HepG2 (cell line): ENCODE data around the gene CASP1. TPM values are rescaled to one million over a fixed set of nuclear protein-coding genes. Genes with fewer than 3 reads are reported as not detected.

Experiments
- ARID3A ChIP-seq: IDR thresholded peaks from 2 replicates; pipeline ENCODE4 v1.6.1; 2012; ENCODE audit warnings: low read depth, low read length, improper control_type of control experiment
- ATF1 ChIP-seq: IDR thresholded peaks from 2 replicates; pipeline ENCODE4 v1.6.1; 2016; ENCODE audit warnings: mild to moderate bottlenecking, control low read depth
- ATF7-NPFF ChIP-seq: sonication (generic); formaldehyde crosslinking; IDR thresholded peaks from 2 replicates; pipeline ENCODE4 v1.8.1; 2023; ENCODE audit warnings: mild to moderate bottlenecking, low read depth, missing genetic modification reagents, moderate library complexity
- BRD4 ChIP-seq: sonication (generic); formaldehyde crosslinking; IDR thresholded peaks from 2 replicates; pipeline ENCODE4 v1.4.0; 2020; ENCODE audit warnings: missing genetic modification reagents
- CCDC6 ChIP-seq: sonication (generic); formaldehyde crosslinking; IDR thresholded peaks from 2 replicates; pipeline ENCODE4 v1.8.1; 2022; ENCODE audit warnings: mild to moderate bottlenecking, missing genetic modification reagents, moderate library complexity
- DNMT1 ChIP-seq: sonication (generic); formaldehyde crosslinking; IDR thresholded peaks from 2 replicates; pipeline ENCODE4 v1.5.1; 2020; ENCODE audit warnings: mild to moderate bottlenecking, missing genetic modification reagents
- ETV6 ChIP-seq: sonication (generic); formaldehyde crosslinking; conservative IDR thresholded peaks from 2 replicates; pipeline ENCODE4 v1.4.0; 2020; ENCODE audit warnings: missing genetic modification reagents
- FLYWCH1 ChIP-seq: sonication (generic); formaldehyde crosslinking; IDR thresholded peaks from 2 replicates; pipeline ENCODE4 v1.8.1; 2023; ENCODE audit warnings: mild to moderate bottlenecking, missing genetic modification reagents
- FOSL2 ChIP-seq: sonication (generic); formaldehyde crosslinking; IDR thresholded peaks from 2 replicates; pipeline ENCODE4 v1.4.0; 2020; ENCODE audit warnings: missing genetic modification reagents
- FOXC1 ChIP-seq: sonication (generic); formaldehyde crosslinking; IDR thresholded peaks from 2 replicates; pipeline ENCODE4 v1.8.0; 2022; ENCODE audit warnings: mild to moderate bottlenecking, missing genetic modification reagents, borderline replicate concordance
- FOXJ3 ChIP-seq: sonication (generic); formaldehyde crosslinking; IDR thresholded peaks from 2 replicates; pipeline ENCODE4 v1.4.0; 2020; ENCODE audit warnings: missing genetic modification reagents, mild to moderate bottlenecking, borderline replicate concordance
- HDAC2 ChIP-seq: sonication (generic); formaldehyde crosslinking; IDR thresholded peaks from 2 replicates; pipeline ENCODE4 v1.4.0; 2020; ENCODE audit warnings: missing genetic modification reagents
- HNRNPL ChIP-seq: fragments of 200-400 bp; formaldehyde crosslinking; IDR thresholded peaks from 2 replicates; pipeline ENCODE4 v1.6.1; 2017; ENCODE audit warnings: mild to moderate bottlenecking, low read depth, low read length
- MEIS1 ChIP-seq: sonication (generic); formaldehyde crosslinking; IDR thresholded peaks from 2 replicates; pipeline ENCODE4 v1.9.0; 2021; ENCODE audit warnings: mild to moderate bottlenecking, missing genetic modification reagents, moderate library complexity, borderline replicate concordance
- MIXL1 ChIP-seq: IDR thresholded peaks from 2 replicates; pipeline ENCODE4 v1.6.1; 2016
- MLX ChIP-seq: IDR thresholded peaks from 2 replicates; pipeline ENCODE4 v1.6.1; 2016
- NFYB ChIP-seq: sonication (generic); formaldehyde crosslinking; IDR thresholded peaks from 2 replicates; pipeline ENCODE4 v1.4.0; 2020; ENCODE audit warnings: missing genetic modification reagents
- NFYC ChIP-seq: IDR thresholded peaks from 2 replicates; pipeline ENCODE4 v1.6.1; 2016; ENCODE audit warnings: missing genetic modification reagents, missing compliant biosample characterization
- NR2F2 ChIP-seq: IDR thresholded peaks from 2 replicates; pipeline ENCODE4 v1.6.1; 2012; ENCODE audit warnings: low read depth, inconsistent platforms, borderline replicate concordance
- RCOR2 ChIP-seq: IDR thresholded peaks from 2 replicates; pipeline ENCODE4 v1.6.1; 2016; ENCODE audit warnings: missing biosample characterization, missing genetic modification reagents
- TAF1 ChIP-seq: sonication (generic); formaldehyde crosslinking; IDR thresholded peaks from 2 replicates; pipeline ENCODE4 v1.4.0; 2020; ENCODE audit warnings: missing genetic modification reagents
- TBX2 ChIP-seq: sonication (generic); formaldehyde crosslinking; IDR thresholded peaks from 2 replicates; pipeline ENCODE4 v1.5.0; 2020; ENCODE audit warnings: missing genetic modification reagents, mild to moderate bottlenecking, borderline replicate concordance
- TFDP1 ChIP-seq: IDR thresholded peaks from 2 replicates; pipeline ENCODE4 v1.6.1; 2016; ENCODE audit warnings: missing compliant biosample characterization, missing genetic modification reagents, borderline replicate concordance
- ZNF224 ChIP-seq: sonication (generic); formaldehyde crosslinking; IDR thresholded peaks from 2 replicates; pipeline ENCODE4 v1.5.0; 2020; ENCODE audit warnings: mild to moderate bottlenecking, missing genetic modification reagents
- ZNF292 ChIP-seq: sonication (generic); formaldehyde crosslinking; IDR thresholded peaks from 2 replicates; pipeline ENCODE4 v1.8.1; 2022; ENCODE audit warnings: mild to moderate bottlenecking, low read depth, missing genetic modification reagents, borderline replicate concordance
- ZNF33A ChIP-seq: sonication (generic); formaldehyde crosslinking; IDR thresholded peaks from 2 replicates; pipeline ENCODE4 v1.5.1; 2020; ENCODE audit warnings: missing genetic modification reagents, mild to moderate bottlenecking, moderate library complexity, borderline replicate concordance
- ZNF414 ChIP-seq: sonication (generic); formaldehyde crosslinking; IDR thresholded peaks from 2 replicates; pipeline ENCODE4 v1.5.0; 2020; ENCODE audit warnings: missing genetic modification reagents
- ZNF510 ChIP-seq: sonication (generic); formaldehyde crosslinking; IDR thresholded peaks from 2 replicates; pipeline ENCODE4 v1.4.0; 2020; ENCODE audit warnings: low read depth, mild to moderate bottlenecking, missing genetic modification reagents
- ZNF614 ChIP-seq: IDR thresholded peaks from 2 replicates; pipeline ENCODE4 v1.6.1; 2018; ENCODE audit warnings: missing biosample characterization, missing genetic modification reagents, inconsistent platforms, borderline replicate concordance
- ZNF850 ChIP-seq: sonication (generic); formaldehyde crosslinking; conservative IDR thresholded peaks from 2 replicates; pipeline ENCODE4 v1.9.0; 2021; ENCODE audit warnings: mild to moderate bottlenecking, missing genetic modification reagents
- polyA plus RNA-seq, 8 experiments: library from polyadenylated mRNA; depleted of rRNA in 3 of 8; stranded (reverse) in 7 of 8; unstranded in 1 of 8; fragments of >200 nt; fragmentation: Illumina TruSeq in 4 of 8; extraction: Trizol in 4 of 8; gene quantifications; 2 replicates each; pipeline versions ENCODE4 v1.2.1 to v1.2.3, GENCODE V29; 2011 to 2016; ENCODE audit warnings: low read depth in 4 of 8, missing spikeins in 1 of 8, mixed read lengths in 1 of 8; ENCODE audit not compliant: insufficient read depth in 1 of 8
- total RNA-seq, 5 experiments: library from RNA; depleted of rRNA; stranded (reverse); fragments of >200 nt; fragmentation: Illumina TruSeq; extraction: Trizol; gene quantifications; 2 replicates each; pipeline ENCODE4 v1.2.3, GENCODE V29; 2016; ENCODE audit warnings: low read depth in 1 of 5

CASP1 gene
- total and polyA plus RNA-seq, 2 of the 13 experiments (the other 11 are each of a cell fraction or from before 2014, with no cell fraction given), result 0.34 to 5.2 TPM

GRCh38 chr11:105051559-105051958 lies 16.6 kb upstream of the CASP1 start (continued):
- no peak for TF ChIP-seq TFDP1 (CRISPR knock-in tag)
- no peak for TF ChIP-seq MEIS1
- TF ChIP-seq HNRNPL, result no peak
- TF ChIP-seq ZNF414, result no peak
- peak; percentile 49; the same call in 1 of the 2 replicates for TF ChIP-seq HDAC2 (CRISPR knock-in tag)
- TF ChIP-seq TBX2 (CRISPR knock-in tag), result peak; percentile 35; the same call in 1 of the 2 replicates
- TF ChIP-seq MIXL1 (CRISPR knock-in tag), result peak; percentile 72
- TF ChIP-seq FOSL2 (CRISPR knock-in tag), result peak; percentile 49; the same call in 1 of the 2 replicates
- TF ChIP-seq BRD4, result no peak
- TF ChIP-seq FOXC1 (CRISPR knock-in tag), result no peak
- TF ChIP-seq ATF7-NPFF, result no peak
- 0 out of 2 replicates have a peak, but pooled peaks have one; percentile 50 for TF ChIP-seq ZNF510 (CRISPR knock-in tag)
- TF ChIP-seq ZNF850, result no peak
- TF ChIP-seq ZNF224, result no peak
- TF ChIP-seq ZNF614, result peak; percentile 60; the same call in 1 of the 2 replicates
- 0 out of 2 replicates have a peak, but pooled peaks have one; percentile 68 for TF ChIP-seq ZNF292 (CRISPR knock-in tag)
- peak; percentile 45; the same call in 1 of the 2 replicates for TF ChIP-seq ATF1 (CRISPR knock-in tag)
- no peak for TF ChIP-seq CCDC6 (CRISPR knock-in tag)
- TF ChIP-seq NFYB, result no peak
- no peak for TF ChIP-seq ZNF33A (CRISPR knock-in tag)
- TF ChIP-seq MLX, result no peak
- no peak for TF ChIP-seq ETV6 (CRISPR knock-in tag)
- 0 out of 2 replicates have a peak, but pooled peaks have one; percentile 26 for TF ChIP-seq RCOR2 (CRISPR knock-in tag)
- peak; percentile 67; the same call in 1 of the 2 replicates for TF ChIP-seq ARID3A
- TF ChIP-seq FLYWCH1 (CRISPR knock-in tag), result no peak
- TF ChIP-seq TAF1, result no peak
- TF ChIP-seq NFYC (CRISPR knock-in tag), result peak; percentile 30; the same call in 1 of the 2 replicates
- peak; percentile 92; the same call in 1 of the 2 replicates for TF ChIP-seq FOXJ3 (CRISPR knock-in tag)
- TF ChIP-seq NR2F2, result peak; percentile 38; the same call in 1 of the 2 replicates
- TF ChIP-seq DNMT1, result no peak
